ES-I3 (cell line): ENCODE results near the gene CCDC9.
"Not testable (repeated sequence)": the region's sequence is repeated elsewhere in the genome, so short reads cannot be mapped to it uniquely, and the experiment has no call there.

Experiments
- H3K36me3 ChIP-seq: 2 replicates; pipeline ENCODE4 v1.6.1; 2013; ENCODE audit warnings: mild to moderate bottlenecking, low read length, control low read depth, moderate library complexity; ENCODE audit not compliant: insufficient read depth
- H3K4me1 ChIP-seq: 2 replicates; pipeline ENCODE4 v1.6.1; 2013; ENCODE audit warnings: mild to moderate bottlenecking, control low read depth, low read length; ENCODE audit not compliant: insufficient read depth
- H3K9ac ChIP-seq: 2 replicates; pipeline ENCODE4 v1.6.1; 2013; ENCODE audit warnings: low read depth, mild to moderate bottlenecking, low read length, moderate library complexity
- H3K9me3 ChIP-seq: 2 replicates; pipeline ENCODE4 v1.6.1; 2013; ENCODE audit warnings: mild to moderate bottlenecking, low read length, moderate library complexity; ENCODE audit not compliant: control insufficient read depth, insufficient read depth

The CCDC9 gene

DNA sequence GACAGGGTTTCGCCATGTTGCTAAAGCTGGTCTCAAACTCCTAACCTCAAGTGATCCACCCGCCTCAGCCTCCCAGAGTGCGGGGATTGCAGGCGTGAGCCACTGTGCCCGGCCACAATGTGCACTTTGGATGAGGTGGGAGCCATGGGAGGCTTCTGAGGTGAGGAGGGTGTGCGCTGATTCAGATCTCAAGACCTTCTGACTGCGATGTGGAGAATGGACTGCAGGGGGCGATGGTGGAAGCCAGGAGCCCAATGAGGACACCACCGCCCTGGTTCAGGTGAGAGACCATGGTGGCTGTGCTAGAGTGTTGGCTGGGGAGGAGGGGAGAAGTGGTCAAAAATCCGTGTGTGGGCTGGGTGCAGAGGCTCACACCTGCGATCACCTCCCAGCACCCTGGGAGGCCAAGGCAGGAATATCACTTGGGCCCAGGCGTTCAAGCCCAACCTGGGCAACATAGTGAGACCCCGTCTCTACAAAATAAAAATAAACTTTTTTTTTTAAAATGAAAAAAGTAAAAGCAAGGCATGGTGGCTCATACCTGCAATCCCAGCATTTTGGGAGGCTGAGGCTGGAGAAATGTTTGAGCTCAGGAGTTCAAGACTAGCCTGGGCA, 24.0 kb downstream of the CCDC9 start:
- Histone ChIP-seq H3K36me3 (no peaks in the 10 kb centered on the region), H3K4me1 (peaks cover 5% of the 10 kb centered on the region; the same call in 1 of the 2 replicates), H3K9me3 (no peaks in the 10 kb centered on the region)

DNA sequence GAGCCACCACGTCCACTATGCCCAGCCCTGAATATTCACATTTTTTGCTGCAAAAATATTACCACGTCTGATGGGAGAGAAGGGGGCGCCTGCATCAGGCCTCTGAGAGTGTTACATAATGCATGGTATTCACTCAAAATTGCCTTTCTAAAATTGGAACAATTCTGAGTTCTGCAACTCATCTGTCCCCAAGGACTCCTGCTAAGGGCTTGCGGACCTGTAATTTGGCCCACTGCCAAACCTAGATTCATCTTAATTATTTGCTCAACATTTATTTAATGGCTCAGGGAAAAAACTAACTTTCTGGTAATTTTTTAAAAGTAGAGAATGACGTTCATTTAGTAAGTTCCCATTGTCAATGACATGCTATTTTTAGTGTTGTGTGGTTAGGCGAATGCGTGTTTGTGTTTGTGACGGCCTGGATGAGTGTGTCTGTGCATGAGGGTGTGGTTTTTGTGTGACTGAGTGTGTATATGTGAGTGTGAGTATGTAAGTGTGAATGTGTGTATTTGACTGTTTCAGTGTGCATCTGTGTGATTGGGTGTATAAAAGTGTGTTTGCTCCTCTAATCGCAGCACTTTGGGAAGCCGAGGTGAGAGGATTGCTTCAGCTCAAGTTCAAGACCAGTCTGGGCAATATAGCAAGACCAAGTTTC, 27.2 kb downstream of the CCDC9 start:
- Histone ChIP-seq H3K36me3 (no peaks in the 10 kb centered on the region), H3K9ac (no peak overlapping the region), H3K4me1 (no peaks in the 10 kb centered on the region), H3K9me3 (no peaks in the 10 kb centered on the region)

More for the DNA sequence above, 24.0 kb downstream of the CCDC9 start:
- no peak overlapping the region for H3K9ac ChIP-seq

DNA sequence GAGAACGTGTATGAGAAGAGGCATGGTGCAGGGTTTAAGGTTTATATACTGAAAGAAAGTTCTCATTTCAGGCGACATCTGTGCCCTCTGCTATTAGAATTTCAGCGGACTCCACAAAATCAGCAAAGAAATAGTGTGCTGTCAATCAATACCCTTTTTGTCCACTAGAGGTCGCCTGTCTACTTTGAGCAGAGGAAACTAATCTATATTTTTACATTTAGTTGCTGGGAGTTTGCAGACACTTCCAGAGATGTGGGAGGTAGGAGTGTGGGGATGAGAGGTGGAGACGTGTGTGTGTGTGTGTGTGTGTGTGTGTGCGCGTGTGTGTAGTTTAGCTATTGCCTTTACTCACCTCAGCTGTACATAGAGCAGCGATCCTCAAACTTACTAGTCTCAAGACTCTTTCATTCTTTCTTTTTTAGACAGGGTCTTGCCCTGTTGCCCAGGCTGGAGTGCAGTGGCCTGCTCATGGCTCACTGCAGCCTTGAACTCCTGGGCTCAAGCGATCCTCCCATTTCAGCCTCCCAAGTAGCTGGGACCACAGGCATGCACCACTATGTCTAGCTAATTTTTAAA, 28.1 kb downstream of the CCDC9 start:
- Histone ChIP-seq H3K9ac (no peak overlapping the region), H3K36me3 (no peaks in the 10 kb centered on the region), H3K4me1 (no peaks in the 10 kb centered on the region; the same call in 1 of the 2 replicates), H3K9me3 (no peaks in the 10 kb centered on the region)

DNA sequence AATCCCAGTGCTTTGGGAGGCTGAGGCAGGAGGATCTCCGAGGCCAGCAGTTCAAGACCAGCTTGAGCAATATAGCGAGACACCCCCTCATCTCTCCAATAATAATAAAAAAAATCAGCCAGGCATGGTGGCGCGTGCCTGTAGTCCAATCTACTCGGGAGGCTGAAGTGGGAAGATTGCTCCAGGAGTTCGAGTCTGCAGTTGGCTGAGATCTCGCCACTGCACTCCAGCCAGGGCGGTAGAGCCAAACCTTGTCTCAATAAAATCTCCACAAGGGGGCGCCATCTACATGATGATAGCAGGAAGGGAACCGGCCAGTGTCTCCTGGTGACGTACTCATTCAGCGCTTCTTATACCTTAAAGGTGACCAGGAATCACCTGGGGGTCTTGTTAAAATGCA, 39.7 kb downstream of the CCDC9 start:
- H3K36me3 ChIP-seq = no peaks in the 10 kb centered on the region
- H3K9me3 ChIP-seq = no peaks in the 10 kb centered on the region
- H3K4me1 ChIP-seq = no peaks in the 10 kb centered on the region
- H3K9ac ChIP-seq = no peak overlapping the region

DNA sequence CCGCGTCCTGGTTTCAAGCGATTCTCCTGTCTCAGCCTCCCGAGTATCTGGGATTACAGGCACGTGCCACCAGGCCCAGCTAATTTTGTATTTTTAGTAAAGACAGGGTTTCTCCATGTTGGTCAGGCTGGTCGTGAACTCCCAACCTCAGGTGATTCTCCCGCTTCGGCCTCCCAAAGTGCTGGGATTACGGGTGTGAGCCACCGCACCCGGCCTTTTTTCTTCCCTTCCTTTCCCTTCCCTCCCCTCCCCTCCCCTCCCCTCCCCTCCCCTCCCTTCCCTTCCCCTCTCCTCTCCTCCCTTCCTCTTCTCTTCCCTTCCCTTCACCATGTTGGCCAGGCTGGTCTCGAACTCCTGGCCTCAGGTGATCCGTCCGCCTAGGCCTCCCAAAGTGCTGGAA, 44.5 kb downstream of the CCDC9 start:
- not testable (repeated sequence) for H3K9me3 ChIP-seq, H3K4me1 ChIP-seq, H3K36me3 ChIP-seq, H3K9ac ChIP-seq

DNA sequence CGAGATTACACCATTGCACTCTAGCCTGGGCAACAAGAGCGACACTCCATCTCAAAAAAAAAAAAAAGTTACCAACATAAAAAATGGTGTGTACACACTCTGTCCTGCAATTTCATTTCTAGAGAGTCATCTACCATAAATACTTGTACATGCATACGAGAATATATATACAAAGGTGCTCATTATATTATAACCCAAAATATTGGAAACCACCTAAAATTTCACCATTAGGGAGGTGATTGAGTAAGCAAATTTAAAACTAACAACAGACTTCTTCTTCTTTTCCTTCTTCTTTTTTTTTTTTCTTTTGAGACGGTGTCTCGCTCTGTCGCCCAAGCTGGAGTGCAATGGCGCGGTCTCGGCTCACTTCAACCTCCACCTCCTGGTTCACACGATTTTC, 45.9 kb downstream of the CCDC9 start:
- H3K36me3 ChIP-seq = no peaks in the 10 kb centered on the region
- no peaks in the 10 kb centered on the region for H3K4me1 ChIP-seq
- no peaks in the 10 kb centered on the region for H3K9me3 ChIP-seq
- no peak overlapping the region for H3K9ac ChIP-seq

DNA sequence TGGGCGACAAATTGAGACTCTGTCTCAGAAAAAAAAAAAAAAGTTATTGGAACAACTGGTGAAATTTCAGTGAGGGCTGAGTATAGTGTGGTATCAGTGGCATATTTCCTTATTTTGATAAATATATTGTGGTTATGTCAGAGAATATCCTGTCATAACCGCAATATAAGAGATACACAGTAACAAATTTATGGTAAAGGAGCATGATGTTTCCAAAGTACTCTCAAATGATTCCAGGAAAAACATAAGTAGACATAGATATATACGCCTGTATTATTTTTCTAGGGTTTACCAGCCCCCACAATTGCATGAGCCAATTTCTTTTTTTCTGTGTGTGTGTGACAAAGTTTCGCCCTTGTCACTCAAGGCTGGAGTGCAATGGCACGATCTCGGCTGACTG, 47.6 kb downstream of the CCDC9 start:
- no peaks in the 10 kb centered on the region; the same call in 1 of the 2 replicates for H3K4me1 ChIP-seq

DNA sequence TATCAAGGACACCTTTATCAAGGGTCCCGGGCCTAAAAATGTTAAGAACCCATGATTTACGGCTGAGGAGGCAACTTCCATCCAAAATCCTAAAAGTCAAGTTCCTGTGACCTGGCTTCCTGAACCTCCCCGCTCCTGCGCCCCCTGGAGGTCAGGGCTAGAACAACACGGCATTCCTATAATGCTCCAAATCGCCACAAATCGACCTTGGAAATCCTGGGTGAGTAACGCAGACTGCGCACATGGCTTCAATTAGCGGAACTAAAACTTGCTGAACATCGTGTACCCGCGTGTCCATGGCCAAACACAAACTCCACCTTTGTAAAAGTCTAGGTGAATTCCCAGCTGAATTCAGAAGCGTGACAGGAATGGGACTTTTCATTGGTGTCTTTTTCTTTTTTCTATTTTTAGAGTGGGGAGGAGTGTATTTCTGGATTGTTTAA, 49.0 kb downstream of the CCDC9 start:
- H3K9me3 ChIP-seq = no peaks in the 10 kb centered on the region
- no peaks in the 10 kb centered on the region for H3K36me3 ChIP-seq
- H3K9ac ChIP-seq = no peak overlapping the region
- H3K4me1 ChIP-seq = no peaks in the 10 kb centered on the region; the same call in 1 of the 2 replicates

More for the DNA sequence above, 47.6 kb downstream of the CCDC9 start:
- no peaks in the 10 kb centered on the region for H3K9me3 ChIP-seq
- no peaks in the 10 kb centered on the region for H3K36me3 ChIP-seq
- H3K9ac ChIP-seq = no peak overlapping the region

DNA sequence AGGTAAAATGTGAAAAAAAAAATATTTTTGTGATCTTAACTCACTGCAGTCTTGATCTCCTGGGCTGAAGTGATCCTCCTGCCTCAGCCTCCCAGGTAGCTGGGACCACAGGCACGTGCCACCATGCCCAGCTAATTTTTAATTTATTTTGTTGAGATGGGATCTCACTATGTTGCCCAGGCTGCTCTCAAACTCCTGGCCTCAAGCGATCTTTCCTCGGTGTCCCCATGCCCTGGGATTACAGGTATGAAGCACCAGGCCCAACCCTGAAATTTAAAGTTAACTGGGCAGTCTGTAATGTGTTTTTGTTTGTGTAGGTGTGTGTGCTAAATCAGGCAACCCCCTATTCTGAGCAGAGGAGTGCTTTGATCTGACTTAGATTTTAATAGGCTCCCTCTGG, 50.0 kb downstream of the CCDC9 start:
- H3K4me1 ChIP-seq = no peaks in the 10 kb centered on the region; the same call in 1 of the 2 replicates
- no peaks in the 10 kb centered on the region for H3K36me3 ChIP-seq
- no peaks in the 10 kb centered on the region for H3K9me3 ChIP-seq
- H3K9ac ChIP-seq = no peak overlapping the region

DNA sequence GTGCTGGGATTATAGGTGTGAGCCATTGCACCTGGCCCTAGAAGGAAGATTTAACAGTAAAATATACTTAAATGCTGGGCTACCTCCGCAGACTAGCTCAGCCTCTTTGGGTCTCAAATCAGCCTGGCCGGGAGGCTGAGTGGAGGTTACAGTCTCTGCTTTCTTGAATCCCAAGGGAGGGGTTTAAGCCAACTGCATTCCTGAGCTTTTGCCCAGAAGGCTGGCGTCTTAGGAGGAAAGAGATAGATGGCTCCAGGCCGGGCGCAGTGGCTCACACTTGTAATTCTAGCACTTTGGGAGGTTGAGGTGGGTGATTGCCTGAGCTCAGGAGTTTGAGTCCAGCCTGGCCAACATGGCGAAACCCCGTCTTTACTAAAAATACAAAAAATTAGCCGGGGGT, 52.7 kb downstream of the CCDC9 start:
- Histone ChIP-seq H3K36me3 (no peaks in the 10 kb centered on the region), H3K9me3 (no peaks in the 10 kb centered on the region), H3K9ac (no peak overlapping the region), H3K4me1 (no peaks in the 10 kb centered on the region; the same call in 1 of the 2 replicates)

DNA sequence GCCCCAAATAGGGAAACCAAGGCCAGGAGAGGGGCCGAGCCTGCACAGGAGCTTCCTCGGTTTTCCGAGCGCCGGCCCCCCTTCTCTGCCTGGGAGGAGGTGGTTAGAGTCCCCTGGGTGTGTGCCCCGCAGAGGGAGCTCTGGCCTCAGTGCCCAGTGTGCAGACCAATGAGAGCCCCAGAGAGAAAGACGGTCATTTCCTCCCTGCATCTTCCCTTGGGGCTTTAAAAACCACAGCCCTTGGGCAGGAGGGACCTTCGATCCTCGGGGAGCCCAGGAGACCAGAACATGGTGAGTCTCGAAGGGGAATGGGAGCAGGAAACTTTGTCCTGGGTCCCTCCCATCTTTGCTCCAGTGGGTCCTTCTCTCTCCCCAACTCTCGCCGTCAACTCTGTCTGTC, 53.3 kb downstream of the CCDC9 start, which contains the start of gene C5AR1:
TSS of gene C5AR1 (plus strand) at position 254 of the 400 bp plus-strand sequence. CDS start at position 289, 35 bp downstream.
- H3K4me1 ChIP-seq = no peaks in the 10 kb centered on the region; the same call in 1 of the 2 replicates

DNA sequence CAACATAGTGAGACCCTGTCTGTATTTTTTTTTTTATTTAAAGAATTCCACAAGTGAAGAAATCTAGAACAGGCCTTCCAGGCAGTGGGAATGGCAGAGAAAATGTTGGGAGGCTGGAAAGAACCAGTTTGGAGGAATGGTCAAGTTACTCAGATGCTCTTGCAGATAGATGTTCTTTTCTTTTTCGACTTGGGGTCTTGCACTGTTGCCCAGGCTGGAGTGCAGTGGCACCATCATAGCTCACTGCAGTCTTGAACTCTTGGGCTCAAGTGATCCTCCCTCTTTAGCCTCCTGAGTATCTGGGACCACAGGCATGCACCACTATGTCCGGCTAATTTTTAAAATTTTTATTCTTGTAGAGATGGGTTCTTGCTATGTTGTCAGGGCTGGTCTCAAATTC, 54.0 kb downstream of the CCDC9 start:
- H3K4me1 ChIP-seq = no peaks in the 10 kb centered on the region; the same call in 1 of the 2 replicates
- no peaks in the 10 kb centered on the region for H3K36me3 ChIP-seq
- H3K9ac ChIP-seq = no peak overlapping the region
- H3K9me3 ChIP-seq = no peaks in the 10 kb centered on the region

More for the DNA sequence above, 53.3 kb downstream of the CCDC9 start, which contains the start of gene C5AR1:
- H3K36me3 ChIP-seq = no peaks in the 10 kb centered on the region
- no peaks in the 10 kb centered on the region for H3K9me3 ChIP-seq
- no peak within 1 kb of the TSS for H3K9ac ChIP-seq

DNA sequence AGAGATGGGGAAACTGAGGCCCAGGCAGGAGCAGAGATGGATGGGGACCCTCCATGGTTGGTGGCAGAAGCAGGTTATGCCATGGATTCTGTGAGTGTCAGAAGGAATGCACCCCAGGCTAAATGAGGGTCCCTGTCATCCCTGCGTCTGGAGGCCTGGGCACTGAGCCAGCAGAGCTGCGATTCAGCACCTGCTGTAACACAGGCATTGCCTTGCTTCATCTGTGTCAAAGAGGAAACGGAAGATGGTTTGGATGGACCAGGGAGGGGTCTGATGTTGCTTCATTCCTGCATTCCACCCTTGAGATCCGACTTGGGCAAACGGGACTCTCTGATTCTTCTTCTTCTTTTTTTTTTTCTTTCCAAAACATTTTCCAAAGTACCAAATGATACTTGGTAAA, 54.5 kb downstream of the CCDC9 start:
- Histone ChIP-seq H3K36me3 (no peaks in the 10 kb centered on the region), H3K9ac (no peak overlapping the region), H3K4me1 (no peaks in the 10 kb centered on the region; the same call in 1 of the 2 replicates), H3K9me3 (no peaks in the 10 kb centered on the region)

DNA sequence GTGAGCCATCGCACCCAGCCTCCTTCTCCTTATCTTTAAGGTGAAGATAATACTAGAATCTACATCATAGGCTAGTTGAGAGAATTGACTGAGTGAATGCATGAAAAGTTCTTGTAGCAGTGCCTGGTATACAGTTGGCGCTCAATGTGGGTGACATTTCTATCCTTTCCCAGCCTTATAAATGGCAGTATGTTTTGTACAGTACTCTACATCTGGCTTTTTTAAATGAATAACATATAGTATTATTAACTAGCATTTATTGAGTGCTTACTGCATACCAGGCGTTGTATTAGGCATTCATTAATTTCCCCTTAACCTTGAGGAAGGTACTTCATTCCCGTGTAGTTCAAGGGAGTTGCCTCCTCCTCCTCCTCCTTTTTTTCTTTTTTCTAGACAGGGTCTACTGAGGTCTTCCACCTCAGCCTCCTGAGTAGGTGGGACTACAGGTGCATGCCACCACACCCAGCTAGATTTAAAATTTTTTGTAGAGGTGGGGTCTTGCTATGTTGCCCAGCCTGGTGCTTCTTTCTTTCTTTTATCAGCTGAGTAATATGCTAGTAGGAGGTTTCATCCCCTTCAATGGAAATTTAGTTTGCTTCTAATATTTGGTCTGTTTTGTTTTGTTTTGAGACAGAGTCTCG, 56.2 kb downstream of the CCDC9 start:
- Histone ChIP-seq H3K4me1 (no peaks in the 10 kb centered on the region; the same call in 1 of the 2 replicates), H3K36me3 (no peaks in the 10 kb centered on the region), H3K9me3 (no peaks in the 10 kb centered on the region), H3K9ac (no peak overlapping the region)
